Measurements from ENCODE around the gene ARHGAP29. TPM values are rescaled to one million over a fixed set of nuclear protein-coding genes. Genes with fewer than 3 reads are reported as not detected.
"Not testable (repeated sequence)": the region's sequence is repeated elsewhere in the genome, so short reads cannot be mapped to it uniquely, and the experiment has no call there.

The ARHGAP29 gene
- total RNA-seq, 1 experiment from 2014 or later, result 197 TPM

GRCh38 chr1:94153133-94153532 lies 84.3 kb downstream of the ARHGAP29 start:
- no peaks in the 10 kb centered on the region for H3K4me1 ChIP-seq (ENCODE audit: control insufficient read depth, insufficient read depth, low read length)
- H3K27ac ChIP-seq (ENCODE audit: low read length), result peak overlapping the region; percentile 57
- no peak for TF ChIP-seq TCF7L2 (IDR thresholded peaks at IDR 0.05; ENCODE audit: low read depth, low read length)
- no peak for TF ChIP-seq POLR2AphosphoS5 (IDR thresholded peaks at IDR 0.05; ENCODE audit: low read depth, low read length)
- no peak for TF ChIP-seq CTCF (IDR thresholded peaks at IDR 0.05)
- TF ChIP-seq REST (IDR thresholded peaks at IDR 0.05; ENCODE audit: insufficient read depth in 1 of 2, low read depth in 2 of 2, low read length in 1 of 2), result no peak
- TF ChIP-seq SIN3A (IDR thresholded peaks at IDR 0.05; ENCODE audit: borderline replicate concordance, insufficient read depth, low read depth, low read length), result no peak
- H3K4me3 ChIP-seq (ENCODE audit: low read depth in 2 of 2, low read length in 2 of 2), result no peak overlapping the region
- no TSS peak for BruUV-seq (replicated peaks)
- POLR2A ChIA-PET, result no interaction called here
- H3K9me3 ChIP-seq (ENCODE audit: control insufficient read depth, insufficient read depth, low read depth, low read length), result no peaks in the 10 kb centered on the region
- no peaks in the 10 kb centered on the region for H3K36me3 ChIP-seq (ENCODE audit: control insufficient read depth, insufficient read depth, low read length)
- DNase-seq (ENCODE audit: low read depth, low spot score) (no peak), ATAC-seq (no peak)
- CTCF ChIA-PET, result no interaction called here
- in situ Hi-C loops (cut with HindIII; ENCODE audit: low pct_unique_long_range_greater_than_20kb, low sequenced_read_pairs) (no loop called here), intact Hi-C loops (cut with micrococcal nuclease; ENCODE audit: unreplicated experiment) (no loop called here)
- no peaks in the 10 kb centered on the region for H3K27me3 ChIP-seq (ENCODE audit: control insufficient read depth, insufficient read depth, low read length)

- in situ Hi-C loops (cut with HindIII; ENCODE audit: low pct_unique_long_range_greater_than_20kb, low sequenced_read_pairs), result loop anchor here (10.0 kb wide), 1 partner anchor 74 kb away; no protein-coding TSS in a partner anchor
- CTCF ChIA-PET, result interaction anchor here (0.5 kb wide), 1 partner anchor 529 kb away, joined by 6 read pairs; no protein-coding TSS in a partner anchor
Observed at GRCh38 chr1:94149166-94149565, 88.2 kb downstream of the ARHGAP29 start.

GRCh38 chr1:94146273-94146672 lies 91.1 kb downstream of the ARHGAP29 start:
- ChIA-PET CTCF (no interaction called here), POLR2A (no interaction called here)
- no peak for ATAC-seq
- BruUV-seq (replicated peaks), result no TSS peak
- TF ChIP-seq POLR2AphosphoS5 (IDR thresholded peaks at IDR 0.05; ENCODE audit: low read depth, low read length), result no peak
- no peak for TF ChIP-seq REST (IDR thresholded peaks at IDR 0.05; ENCODE audit: insufficient read depth in 1 of 2, low read depth in 2 of 2, low read length in 1 of 2)
- no peak for TF ChIP-seq CTCF (IDR thresholded peaks at IDR 0.05)
- no peak for TF ChIP-seq TCF7L2 (IDR thresholded peaks at IDR 0.05; ENCODE audit: low read depth, low read length)
- no peak for TF ChIP-seq SIN3A (IDR thresholded peaks at IDR 0.05; ENCODE audit: borderline replicate concordance, insufficient read depth, low read depth, low read length)
- no peaks in the 10 kb centered on the region for H3K36me3 ChIP-seq (ENCODE audit: control insufficient read depth, insufficient read depth, low read length)
- H3K27me3 ChIP-seq (ENCODE audit: control insufficient read depth, insufficient read depth, low read length), result no peaks in the 10 kb centered on the region
- no peak overlapping the region; the same call in 1 of the 2 replicates for H3K27ac ChIP-seq (ENCODE audit: low read length)
- H3K9me3 ChIP-seq (ENCODE audit: control insufficient read depth, insufficient read depth, low read depth, low read length), result no peaks in the 10 kb centered on the region
- peaks cover 7% of the 10 kb centered on the region for H3K4me1 ChIP-seq (ENCODE audit: control insufficient read depth, insufficient read depth, low read length)
- no peak for DNase-seq (ENCODE audit: low read depth, low spot score)
- intact Hi-C loops (cut with micrococcal nuclease; ENCODE audit: unreplicated experiment), result no loop called here
- no peak overlapping the region for H3K4me3 ChIP-seq (ENCODE audit: low read depth in 2 of 2, low read length in 2 of 2)
- in situ Hi-C loops (cut with HindIII; ENCODE audit: low pct_unique_long_range_greater_than_20kb, low sequenced_read_pairs), result loop anchor here (10.0 kb wide), 1 partner anchor 71 kb away; no protein-coding TSS in a partner anchor

More at GRCh38 chr1:94149166-94149565, 88.2 kb downstream of the ARHGAP29 start:
- H3K4me1 ChIP-seq (ENCODE audit: control insufficient read depth, insufficient read depth, low read length); H3K36me3 ChIP-seq (ENCODE audit: control insufficient read depth, insufficient read depth, low read length); H3K27ac ChIP-seq (ENCODE audit: low read length); BruUV-seq (replicated peaks); POLR2A ChIA-PET; H3K27me3 ChIP-seq (ENCODE audit: control insufficient read depth, insufficient read depth, low read length); ATAC-seq; DNase-seq (ENCODE audit: low read depth, low spot score); intact Hi-C loops (cut with micrococcal nuclease; ENCODE audit: unreplicated experiment); H3K4me3 ChIP-seq (ENCODE audit: low read depth in 2 of 2, low read length in 2 of 2); H3K9me3 ChIP-seq (ENCODE audit: control insufficient read depth, insufficient read depth, low read depth, low read length): not testable (repeated sequence)

Measured in Panc1 (cell line).